ENCODE results near the gene TRAF2.
"Not testable (repeated sequence)": the region's sequence is repeated elsewhere in the genome, so short reads cannot be mapped to it uniquely, and the experiment has no call there.

Gene TRAF2, protein sequence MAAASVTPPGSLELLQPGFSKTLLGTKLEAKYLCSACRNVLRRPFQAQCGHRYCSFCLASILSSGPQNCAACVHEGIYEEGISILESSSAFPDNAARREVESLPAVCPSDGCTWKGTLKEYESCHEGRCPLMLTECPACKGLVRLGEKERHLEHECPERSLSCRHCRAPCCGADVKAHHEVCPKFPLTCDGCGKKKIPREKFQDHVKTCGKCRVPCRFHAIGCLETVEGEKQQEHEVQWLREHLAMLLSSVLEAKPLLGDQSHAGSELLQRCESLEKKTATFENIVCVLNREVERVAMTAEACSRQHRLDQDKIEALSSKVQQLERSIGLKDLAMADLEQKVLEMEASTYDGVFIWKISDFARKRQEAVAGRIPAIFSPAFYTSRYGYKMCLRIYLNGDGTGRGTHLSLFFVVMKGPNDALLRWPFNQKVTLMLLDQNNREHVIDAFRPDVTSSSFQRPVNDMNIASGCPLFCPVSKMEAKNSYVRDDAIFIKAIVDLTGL

DNA sequence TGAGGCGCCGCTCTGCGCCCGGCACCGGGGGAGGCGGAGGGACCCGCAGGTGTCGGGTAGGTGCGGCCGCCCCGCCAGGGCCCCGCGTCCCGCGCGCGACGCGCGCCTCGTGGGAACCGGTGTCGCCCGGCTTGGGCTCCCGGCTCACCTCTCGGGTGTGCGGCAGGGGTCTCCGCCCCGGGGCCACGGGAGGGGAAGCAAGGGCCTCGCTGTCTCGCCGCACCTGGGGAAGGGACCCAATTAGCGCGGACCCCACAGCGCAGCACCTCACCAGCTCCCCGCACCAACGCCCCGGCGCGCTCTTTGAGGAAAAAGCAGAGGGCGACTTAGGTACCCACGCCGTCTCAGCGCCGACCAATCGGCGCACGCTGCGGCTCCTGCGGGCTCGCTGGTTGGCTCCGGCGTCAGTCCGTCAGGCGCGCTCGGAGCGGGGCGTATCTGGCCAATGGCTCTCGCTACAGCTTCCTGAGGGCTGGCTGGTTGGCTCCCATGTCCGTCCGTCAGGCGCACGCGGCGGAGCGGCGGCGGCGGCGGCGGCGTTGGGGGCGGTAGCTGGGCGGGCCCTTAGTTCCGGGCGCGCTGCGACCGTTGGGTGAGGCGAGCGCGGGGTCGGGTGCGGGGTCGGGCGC is at the start of gene TRAF2:
TRAF2 (plus strand) TSS at position 567 of the 629 bp plus-strand sequence. CDS start 12,225 bp downstream, outside the sequence.
- DNase-seq = peak; percentile 98

DNA sequence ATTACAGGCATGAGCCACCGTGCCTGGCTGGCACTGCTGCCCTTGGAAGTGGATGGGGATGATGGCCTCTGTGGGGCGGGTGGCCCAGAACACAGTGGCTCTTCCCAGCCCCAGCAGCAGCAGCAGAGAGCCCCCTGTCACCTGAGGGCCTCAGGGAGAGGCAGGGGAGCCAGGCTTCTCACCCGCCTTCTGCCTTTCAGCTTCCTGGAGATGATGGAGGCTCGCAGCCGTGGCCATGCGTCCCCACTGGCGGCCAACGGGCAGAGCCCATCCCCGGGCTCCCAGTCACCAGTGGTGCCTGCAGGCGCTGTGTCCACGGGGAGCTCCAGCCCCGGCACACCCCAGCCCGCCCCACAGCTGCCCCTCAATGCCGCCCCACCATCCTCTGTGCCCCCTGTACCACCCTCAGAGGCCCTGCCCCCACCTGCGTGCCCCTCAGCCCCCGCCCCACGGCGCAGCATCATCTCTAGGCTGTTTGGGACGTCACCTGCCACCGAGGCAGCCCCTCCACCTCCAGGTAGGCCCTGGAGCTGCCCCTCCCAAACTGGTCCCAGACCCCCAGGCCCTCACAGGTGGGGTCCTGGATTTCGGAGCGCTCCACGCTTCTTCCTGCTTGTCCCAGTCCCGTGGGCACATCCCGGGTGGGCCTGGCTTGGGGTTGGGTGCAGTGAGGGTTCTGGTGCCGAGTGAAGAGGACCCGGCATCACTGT is 49.0 kb upstream of the TRAF2 start:
- no peak for DNase-seq

DNA sequence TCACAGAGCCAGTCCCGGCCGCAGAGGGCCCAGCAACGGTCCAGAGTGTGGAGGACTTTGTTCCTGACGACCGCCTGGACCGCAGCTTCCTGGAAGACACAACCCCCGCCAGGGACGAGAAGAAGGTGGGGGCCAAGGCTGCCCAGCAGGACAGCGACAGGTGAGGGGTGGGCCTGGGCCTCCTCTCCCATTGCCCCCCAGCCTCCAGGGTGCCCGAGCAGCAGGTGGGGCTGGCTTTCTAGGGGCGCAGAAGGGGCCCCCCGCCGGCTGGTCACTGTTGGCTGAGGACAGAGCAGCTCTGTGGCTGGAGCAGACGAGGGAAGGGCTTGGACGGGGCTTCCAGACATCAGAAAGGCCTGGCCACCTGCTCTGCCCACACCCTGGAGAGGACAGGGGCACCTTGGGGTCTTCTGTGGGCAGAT is 48.4 kb upstream of the TRAF2 start:
- not testable (repeated sequence) for DNase-seq

DNA sequence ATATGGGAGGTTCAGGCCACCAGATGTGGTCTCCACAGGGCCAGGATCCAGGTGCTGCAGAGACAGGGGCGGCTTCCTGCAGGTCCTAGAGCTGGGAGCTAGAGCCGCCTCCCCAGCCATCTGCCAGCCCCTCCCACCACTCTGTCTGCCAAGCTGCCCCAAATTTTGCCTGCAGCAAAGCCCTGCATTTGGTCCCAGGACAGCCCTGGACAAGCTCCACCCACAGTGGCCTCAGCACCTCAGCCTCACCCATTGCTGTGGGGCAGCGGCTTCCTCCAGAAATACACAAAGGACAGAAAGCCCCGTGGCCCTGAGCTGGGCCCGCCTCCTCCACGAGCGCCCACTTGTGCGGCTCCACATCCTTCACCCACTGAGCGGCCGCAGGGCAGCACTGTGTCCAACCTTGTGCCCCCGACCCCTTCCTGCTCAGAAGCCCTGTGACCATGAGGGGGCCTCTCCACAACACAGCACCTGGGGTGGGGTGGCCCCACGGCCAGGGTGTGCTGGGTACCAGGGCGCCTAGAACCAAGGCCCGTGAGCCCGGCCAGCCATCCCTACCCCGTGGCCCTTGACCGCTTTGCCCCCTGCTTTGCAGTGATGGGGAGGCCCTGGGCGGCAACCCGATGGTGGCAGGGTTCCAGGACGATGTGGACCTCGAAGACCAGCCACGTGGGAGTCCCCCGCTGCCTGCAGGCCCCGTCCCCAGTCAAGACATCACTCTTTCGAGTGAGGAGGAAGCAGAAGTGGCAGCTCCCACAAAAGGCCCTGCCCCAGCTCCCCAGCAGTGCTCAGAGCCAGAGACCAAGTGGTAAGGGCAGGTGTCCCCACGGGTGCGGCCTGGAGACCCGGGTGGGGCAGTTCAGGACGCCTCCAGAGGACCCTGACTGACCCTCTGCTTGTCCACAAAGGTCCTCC is 47.7 kb upstream of the TRAF2 start:
- no peak for DNase-seq

DNA sequence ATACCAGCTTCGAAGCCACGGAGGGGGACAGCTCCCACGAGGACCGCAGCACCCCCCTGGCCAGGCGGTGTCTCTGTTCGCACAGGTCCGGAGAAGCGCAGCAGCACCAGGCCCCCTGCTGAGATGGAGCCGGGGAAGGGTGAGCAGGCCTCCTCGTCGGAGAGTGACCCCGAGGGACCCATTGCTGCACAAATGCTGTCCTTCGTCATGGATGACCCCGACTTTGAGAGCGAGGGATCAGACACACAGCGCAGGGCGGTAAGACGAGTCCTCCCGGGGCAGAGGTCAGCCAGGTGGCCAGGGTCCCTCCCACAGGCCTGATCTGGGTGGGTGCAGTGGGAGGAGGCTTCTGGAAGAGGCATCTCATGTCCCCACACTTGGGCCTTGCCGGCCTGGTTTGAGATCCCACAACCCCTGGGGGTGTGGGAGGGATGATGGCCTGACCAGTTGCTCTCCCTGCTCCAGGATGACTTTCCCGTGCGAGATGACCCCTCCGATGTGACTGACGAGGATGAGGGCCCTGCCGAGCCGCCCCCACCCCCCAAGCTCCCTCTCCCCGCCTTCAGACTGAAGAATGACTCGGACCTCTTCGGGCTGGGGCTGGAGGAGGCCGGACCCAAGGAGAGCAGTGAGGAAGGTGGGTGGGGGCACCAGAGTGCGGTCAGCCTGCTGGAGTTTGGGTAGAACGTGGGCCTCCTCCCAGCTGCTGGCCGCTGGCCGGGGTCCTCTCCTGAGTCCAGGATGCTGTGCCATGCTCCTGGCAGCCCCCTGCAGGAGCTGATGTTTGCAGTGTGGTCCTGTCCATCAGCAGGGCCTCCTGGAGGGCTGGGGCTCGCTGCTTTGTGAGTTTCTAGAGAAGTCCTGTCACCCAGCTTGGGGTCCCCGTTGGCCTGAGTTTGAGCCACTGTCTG is 46.8 kb upstream of the TRAF2 start:
- DNase-seq = no peak

DNA sequence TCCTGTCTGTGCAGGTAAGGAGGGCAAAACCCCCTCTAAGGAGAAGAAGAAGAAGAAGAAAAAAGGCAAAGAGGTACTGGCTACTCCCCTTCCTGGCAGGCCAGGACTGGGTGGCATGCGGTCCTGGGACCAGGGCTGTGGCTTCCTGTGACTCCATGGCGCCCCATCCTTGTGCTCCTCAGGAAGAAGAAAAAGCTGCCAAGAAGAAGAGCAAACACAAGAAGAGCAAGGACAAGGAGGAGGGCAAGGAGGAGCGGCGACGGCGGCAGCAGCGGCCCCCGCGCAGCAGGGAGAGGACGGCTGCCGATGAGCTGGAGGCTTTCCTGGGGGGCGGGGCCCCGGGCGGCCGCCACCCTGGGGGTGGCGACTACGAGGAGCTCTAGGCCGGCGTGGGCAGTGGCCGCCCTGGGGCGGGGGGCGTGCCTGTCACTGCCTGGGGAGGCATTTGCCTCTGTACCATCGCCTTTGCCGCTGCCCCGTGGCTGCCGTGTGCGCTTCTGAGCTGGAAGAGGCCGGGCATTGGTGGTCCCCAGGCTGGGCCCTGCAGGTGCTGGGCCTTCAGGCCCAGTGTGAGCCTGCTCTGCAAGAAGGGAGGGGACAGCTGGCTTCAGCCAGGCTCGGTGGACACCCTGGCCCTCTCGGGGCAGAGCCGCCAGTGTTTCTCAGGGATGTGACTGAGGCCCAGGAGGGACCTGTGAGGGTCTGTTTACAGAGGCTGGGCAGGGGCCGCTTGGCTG is 46.0 kb upstream of the TRAF2 start:
- no peak for DNase-seq

DNA sequence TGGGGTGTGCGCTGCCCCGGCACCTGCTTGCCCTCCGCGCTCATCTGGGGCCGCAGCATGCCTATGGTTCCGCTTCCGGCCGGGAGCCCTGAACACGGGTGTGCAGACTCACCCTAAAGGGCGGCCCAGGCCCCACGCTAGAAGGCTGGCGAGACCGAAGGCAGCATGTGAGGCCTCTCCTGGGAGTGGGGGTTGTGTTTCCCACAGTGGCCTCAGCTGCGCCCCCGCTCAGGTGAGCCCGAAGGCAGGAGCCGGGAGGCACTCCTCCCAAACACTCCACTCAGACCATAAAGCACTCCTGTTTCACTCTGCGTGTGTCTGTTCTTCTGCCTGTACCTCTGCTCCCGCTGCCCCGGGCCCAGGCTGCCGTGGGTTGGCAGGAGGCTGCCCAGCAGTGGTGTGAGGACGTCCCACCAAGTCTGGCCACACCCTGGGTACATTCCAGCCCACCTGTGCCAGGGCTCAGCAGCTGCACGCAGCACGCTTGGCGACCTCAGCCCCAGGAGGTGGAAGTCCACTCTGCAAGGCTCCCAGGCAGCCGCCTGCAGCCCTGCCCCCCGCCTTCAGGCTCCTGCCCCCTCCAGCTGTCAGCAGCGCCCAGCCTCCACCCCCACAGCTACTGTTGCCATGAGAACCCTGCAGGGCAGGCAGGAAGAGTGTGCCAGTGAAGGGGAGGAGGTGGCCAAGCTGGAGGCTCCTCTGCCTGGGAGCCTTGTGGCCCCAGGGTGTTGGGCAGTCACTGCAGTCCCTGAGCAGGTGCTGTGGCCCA is 45.3 kb upstream of the TRAF2 start:
- no peak for DNase-seq

DNA sequence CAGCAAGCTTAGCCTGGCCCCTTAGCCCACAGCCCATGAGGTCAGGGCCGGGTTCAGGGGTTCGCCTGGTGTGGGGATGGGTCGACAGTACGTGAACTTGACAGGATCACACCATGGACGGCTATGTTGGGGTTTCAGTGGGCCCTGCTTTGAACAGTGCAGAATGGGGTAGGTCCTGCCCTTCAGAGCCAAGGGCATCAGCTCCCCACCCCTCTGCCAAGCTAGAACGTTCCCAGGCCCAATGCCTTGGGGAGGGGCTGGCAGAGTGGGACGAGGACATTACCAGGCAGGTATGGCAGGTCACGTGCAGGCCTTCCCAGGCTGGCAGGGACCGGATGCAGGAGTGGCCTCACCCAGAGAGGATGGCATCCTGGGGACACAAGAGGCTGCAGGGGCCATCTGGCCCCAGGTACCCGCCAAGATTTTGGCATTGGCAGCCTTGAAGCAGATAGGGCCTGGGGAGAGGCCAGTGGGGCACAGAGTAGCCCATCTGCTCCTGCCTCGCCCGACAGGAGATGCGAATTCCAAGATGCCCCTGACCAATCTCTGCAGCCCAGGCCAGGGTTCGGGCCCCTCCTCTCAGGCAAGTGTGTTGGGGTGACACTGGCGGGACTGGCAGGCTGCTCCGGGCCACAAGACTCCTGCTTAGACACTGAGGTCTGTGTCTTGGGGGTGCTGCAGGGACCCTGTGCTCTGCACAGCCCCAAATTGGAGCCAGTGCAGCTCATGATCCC is 44.5 kb upstream of the TRAF2 start:
- not testable (repeated sequence) for DNase-seq

DNA sequence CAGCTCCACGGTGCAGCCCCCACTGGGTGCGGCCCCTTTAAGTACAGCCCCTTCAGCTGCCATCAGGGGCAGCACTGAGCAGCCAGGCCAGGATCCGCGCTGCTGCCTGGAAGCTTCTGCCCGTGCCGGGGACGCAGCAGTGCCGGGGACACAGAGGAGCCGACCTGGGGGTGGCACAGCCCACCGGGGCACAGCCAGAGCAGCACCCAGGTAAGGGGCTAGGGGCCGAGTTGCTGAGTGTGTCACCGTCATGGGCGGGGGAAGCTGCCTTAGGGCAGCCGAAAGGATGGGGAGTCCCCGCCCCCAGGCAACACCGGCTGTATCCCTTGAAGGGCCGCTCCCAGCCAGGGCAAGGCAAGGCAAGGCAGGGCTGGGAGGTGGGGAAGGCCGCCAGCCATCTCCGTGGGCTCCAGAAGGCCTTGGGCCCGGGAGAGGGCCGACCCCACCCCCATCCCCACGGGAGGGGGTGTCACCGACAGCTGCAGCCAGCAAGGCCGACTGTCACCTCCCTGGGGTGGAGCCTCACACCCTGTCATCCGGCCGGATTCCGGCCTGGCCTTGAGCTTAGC is 43.9 kb upstream of the TRAF2 start, which contains the start of gene AJM1:
AJM1 (plus strand) TSS at position 99 of the 569 bp plus-strand sequence. CDS start 1,937 bp downstream, outside the sequence.
- peak; percentile 60 for DNase-seq

DNA sequence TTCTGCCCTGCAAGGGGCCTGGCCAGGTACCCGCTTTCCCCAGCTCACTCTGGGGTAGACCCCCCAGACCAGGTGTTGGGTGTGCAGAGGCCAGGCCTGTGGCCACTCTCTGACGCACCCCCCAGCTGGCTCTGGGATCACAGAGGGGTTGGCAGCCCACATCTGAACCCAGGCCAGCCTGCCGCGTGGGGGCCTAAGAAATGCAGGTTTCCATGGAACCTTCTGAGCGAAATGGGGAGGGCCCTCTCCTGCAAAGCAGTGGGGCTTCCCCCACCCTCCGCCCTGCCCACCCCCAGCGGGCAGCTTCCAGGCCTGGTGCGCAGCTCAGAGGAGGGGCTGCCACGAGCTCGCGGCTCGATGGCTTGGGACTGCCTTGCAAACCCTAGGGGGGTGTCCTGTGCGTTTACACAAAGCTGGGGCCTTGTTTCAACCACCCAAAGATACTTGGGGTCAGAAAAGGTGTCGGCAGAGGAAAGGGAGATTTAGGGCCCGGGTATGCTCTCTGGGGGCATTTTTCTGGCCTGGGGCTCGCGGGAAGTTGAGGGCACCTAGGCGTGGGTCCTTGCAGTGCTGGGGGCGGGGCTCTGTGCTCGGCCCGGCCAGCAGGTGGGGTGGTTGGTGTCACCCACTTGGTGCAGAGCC is 43.0 kb upstream of the TRAF2 start:
- DNase-seq = not testable (repeated sequence)

DNA sequence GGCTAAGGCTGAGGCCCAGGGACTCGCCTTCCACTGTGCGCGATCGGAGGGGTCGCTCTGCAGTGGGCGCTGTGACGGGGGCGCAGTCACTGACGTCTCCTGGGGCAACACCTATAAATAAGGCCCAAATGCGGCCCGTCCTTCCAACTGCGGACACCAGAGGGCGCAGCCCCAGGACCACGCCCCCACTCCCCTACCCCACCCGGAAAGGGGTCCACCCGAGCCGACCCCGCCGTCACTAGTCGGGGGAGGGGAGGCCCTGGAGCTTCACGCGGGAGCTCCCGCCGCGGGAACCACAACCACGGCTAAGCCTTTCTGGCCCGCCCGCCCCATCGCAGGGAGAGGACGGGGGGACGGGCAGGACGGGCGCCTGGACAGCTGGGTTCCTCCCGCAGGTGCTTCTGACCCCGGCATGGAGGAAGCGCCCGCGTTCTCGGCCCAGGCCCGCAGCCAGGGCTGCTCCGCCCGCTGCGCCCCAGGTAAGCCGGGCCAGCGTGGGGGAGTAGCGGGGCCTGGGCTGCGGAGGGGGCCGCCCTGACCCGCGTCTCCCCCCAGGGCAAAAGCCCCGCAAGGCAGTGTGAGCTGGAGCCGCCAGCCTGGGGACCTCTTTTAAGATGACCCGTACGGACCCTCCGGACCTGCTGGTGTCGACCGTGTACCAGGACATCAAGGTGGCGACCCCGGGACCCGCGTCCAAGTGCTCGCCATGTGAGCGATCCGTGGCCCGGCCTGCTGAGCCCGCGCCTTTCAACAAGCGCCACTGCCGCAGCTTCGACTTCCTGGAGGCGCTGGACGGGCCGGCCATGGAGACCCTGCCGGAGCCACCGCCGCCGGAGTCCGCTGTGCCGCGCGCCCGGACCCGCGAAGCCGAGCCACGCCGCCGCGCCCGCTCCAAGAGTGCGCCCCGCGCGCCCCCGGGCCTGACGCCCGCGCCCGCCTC is 42.2 kb upstream of the TRAF2 start:
- not testable (repeated sequence) for DNase-seq

DNA sequence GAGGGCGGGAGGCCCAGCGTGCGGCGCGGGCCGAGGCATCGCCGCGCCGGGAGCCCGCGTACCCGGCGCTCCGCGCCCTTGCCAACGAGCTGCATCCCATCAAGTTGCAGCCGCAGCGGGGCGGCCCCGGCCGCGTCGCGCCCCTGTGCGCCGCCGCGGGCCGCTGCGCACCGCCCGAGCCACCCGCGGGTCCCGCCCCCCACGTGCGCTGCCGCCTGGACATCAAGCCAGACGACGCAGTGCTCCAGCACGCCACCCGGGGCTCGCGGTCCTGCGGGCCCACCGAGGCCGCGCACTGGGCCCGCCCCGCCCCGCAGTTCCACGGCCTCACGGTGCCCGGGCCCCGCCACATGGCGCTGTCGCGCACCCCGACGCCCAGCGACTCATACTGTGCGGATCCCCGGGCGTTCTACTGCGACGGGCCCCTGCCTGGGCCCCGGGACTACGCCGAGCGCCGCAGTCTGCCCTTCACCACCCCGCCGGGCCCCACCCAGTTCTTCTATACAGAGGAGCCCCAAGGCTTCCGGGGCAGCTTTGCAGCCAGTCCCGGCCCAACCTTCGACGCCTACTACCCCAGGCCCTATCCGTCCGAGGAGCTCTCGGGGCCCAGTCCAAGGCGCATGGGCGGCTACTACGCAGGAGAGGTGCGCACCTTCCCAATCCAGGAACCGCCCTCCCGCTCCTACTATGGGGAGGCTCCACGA is 41.4 kb upstream of the TRAF2 start:
- no peak for DNase-seq

DNA sequence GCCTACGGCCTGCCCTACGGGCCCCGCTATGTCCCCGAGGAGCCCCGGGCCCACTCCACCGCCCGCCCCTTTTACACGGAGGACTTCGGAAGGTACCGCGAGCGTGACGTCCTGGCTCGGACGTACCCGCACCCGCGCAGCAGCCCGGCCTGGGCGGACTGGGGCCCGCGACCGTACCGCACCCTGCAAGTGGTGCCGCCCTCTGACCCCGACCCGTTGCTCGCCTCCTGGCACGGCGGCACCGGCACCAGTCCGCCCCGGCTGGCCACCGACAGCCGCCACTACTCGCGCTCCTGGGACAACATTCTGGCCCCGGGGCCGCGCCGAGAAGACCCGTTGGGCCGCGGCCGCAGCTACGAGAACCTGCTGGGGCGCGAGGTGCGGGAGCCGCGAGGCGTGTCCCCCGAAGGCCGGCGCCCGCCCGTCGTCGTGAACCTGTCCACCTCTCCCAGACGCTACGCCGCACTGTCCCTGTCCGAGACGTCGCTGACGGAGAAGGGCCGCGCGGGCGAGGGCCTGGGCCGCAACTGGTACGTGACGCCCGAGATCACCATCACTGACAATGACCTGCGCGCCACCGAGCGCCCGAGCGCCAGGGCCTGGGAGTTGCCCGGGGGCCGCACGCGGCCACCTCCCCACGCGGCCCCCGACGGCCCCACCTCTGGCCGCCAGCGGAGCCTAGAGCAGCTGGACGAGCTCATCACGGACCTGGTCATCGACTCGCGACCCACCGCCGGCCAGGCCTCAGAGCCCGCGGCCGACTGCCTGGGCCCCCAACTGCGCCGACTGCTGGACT is 40.7 kb upstream of the TRAF2 start:
- no peak for DNase-seq

DNA sequence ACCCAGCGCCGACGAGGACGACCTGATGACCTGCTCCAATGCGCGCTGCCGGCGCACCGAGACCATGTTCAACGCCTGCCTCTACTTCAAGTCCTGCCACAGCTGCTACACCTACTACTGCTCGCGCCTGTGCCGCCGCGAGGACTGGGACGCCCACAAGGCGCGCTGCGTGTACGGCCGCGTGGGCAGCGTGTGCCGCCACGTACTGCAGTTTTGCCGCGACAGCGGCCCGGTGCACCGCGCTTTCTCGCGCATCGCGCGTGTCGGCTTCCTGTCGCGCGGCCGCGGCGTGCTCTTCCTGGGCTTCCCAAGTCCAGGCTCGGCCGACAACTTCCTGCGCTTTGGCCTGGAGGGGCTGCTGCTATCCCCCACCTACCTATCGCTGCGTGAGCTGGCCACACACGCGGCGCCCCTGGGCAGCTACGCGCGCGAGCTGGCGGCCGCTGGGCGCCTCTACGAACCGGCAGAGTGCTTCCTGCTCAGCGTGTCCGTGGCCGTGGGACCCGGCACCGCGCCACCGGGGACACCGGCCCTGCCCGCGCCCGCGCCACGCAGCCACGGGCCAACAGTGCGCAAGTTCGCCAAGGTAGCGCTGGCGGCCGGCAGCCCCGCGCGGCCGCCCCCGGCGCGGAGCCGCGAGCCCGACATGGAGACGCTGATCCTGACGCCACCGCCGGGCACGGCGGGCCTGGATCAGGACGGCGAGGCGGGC is 39.8 kb upstream of the TRAF2 start:
- no peak for DNase-seq

Data from GDM1 (cell line).